Anterior cingulate cortex (tissue), 58 donors: ENCODE measurements around the gene FAM9B.

Experiments
- DNase-seq, 58 donors: peaks; one replicate each; lab custom pipeline; 2025; lab: John Stamatoyannopoulos, UW

Gene FAM9B

GRCh38 chrX:8981723-8982122, 52.2 kb downstream of the FAM9B start:
- DNase-seq = no peak

DNA sequence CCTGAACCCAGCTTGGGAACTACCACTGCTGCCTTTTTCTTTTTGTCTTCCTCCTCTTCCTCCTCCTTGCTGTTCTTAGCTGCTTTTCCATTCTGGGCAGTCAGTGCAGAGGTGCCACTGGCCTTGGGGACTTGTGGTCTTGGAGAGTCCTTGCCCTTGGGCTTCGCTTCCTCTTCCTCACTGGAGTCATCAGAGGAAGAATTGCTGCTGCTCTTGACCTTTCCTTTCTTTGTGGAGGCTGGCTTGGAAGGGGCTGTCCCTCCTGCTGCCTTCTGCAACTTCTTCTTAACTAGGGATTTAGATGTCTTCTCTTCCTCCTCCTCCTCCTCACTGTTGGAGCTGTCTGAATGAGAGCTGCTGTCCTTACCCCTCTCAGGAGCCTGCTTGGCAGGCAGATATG, 53.2 kb downstream of the FAM9B start:
- no peak for DNase-seq
